ENCODE results near the gene DPM2.

The DPM2 gene

GRCh38 chr9:127895811-127896210 lies 41.8 kb downstream of the DPM2 start:
- Histone ChIP-seq H3K79me2 (ENCODE audit: insufficient read depth, low read length) (no peaks in the 10 kb centered on the region), H4K20me1 (ENCODE audit: low read depth, low read length) (no peaks in the 10 kb centered on the region), H3K9me2 (replicated peaks; ENCODE audit: insufficient read depth, low read length) (no peaks in the 10 kb centered on the region), H3K27ac (ENCODE audit: low read depth, low read length) (no peak overlapping the region), H3K4me2 (ENCODE audit: low read depth, low read length, poor library complexity, severe bottlenecking) (no peak overlapping the region), H3K4me3 (ENCODE audit: insufficient read depth, low read length, poor library complexity, severe bottlenecking) (no peak overlapping the region), H3K27me3 (ENCODE audit: low read length) (no peaks in the 10 kb centered on the region), H2AFZ (ENCODE audit: low read depth, low read length, severe bottlenecking) (no peak overlapping the region), H3K36me3 (ENCODE audit: low read length) (no peaks in the 10 kb centered on the region), H3K9me3 (ENCODE audit: insufficient read depth, low read length) (peaks cover 10% of the 10 kb centered on the region), H3F3A (ENCODE audit: insufficient read depth) (0 out of 2 replicates have a peak, but pooled peaks cover 4% of the 10 kb centered on the region), H3K9ac (ENCODE audit: low read length) (no peak overlapping the region)
- no peak for TF ChIP-seq CTCF (IDR thresholded peaks at IDR 0.05; ENCODE audit: insufficient read depth, low read length, poor library complexity, severe bottlenecking)
- TF ChIP-seq EZH2phosphoT487 (conservative IDR thresholded peaks at IDR 0.05; ENCODE audit: low read length): no peak

- no peaks in the 10 kb centered on the region for H3K36me3 ChIP-seq (ENCODE audit: low read length)
Measured at GRCh38 chr9:127893392-127893791, 44.3 kb downstream of the DPM2 start.

GRCh38 chr9:127892831-127893230 lies 44.8 kb downstream of the DPM2 start:
- H2AFZ ChIP-seq (ENCODE audit: low read depth, low read length, severe bottlenecking): no peak overlapping the region
- H3K9ac ChIP-seq (ENCODE audit: low read length): no peak overlapping the region
- H3K36me3 ChIP-seq (ENCODE audit: low read length): no peaks in the 10 kb centered on the region

More at GRCh38 chr9:127893392-127893791, 44.3 kb downstream of the DPM2 start:
- no peak for TF ChIP-seq CTCF (IDR thresholded peaks at IDR 0.05; ENCODE audit: insufficient read depth, low read length, poor library complexity, severe bottlenecking)
- no peak for TF ChIP-seq EZH2phosphoT487 (conservative IDR thresholded peaks at IDR 0.05; ENCODE audit: low read length)
- Histone ChIP-seq H4K20me1 (ENCODE audit: low read depth, low read length) (no peaks in the 10 kb centered on the region), H3K27ac (ENCODE audit: low read depth, low read length) (no peak overlapping the region), H3K9me2 (replicated peaks; ENCODE audit: insufficient read depth, low read length) (no peaks in the 10 kb centered on the region), H3F3A (ENCODE audit: insufficient read depth) (0 out of 2 replicates have a peak, but pooled peaks cover under 1% of the 10 kb centered on the region), H3K9ac (ENCODE audit: low read length) (no peak overlapping the region), H3K4me2 (ENCODE audit: low read depth, low read length, poor library complexity, severe bottlenecking) (no peak overlapping the region), H3K9me3 (ENCODE audit: insufficient read depth, low read length) (peaks cover 10% of the 10 kb centered on the region), H2AFZ (ENCODE audit: low read depth, low read length, severe bottlenecking) (no peak overlapping the region), H3K4me3 (ENCODE audit: insufficient read depth, low read length, poor library complexity, severe bottlenecking) (no peak overlapping the region), H3K27me3 (ENCODE audit: low read length) (no peaks in the 10 kb centered on the region), H3K79me2 (ENCODE audit: insufficient read depth, low read length) (no peaks in the 10 kb centered on the region)

More at GRCh38 chr9:127892831-127893230, 44.8 kb downstream of the DPM2 start:
- Histone ChIP-seq H3K79me2 (ENCODE audit: insufficient read depth, low read length) (no peaks in the 10 kb centered on the region), H3K9me2 (replicated peaks; ENCODE audit: insufficient read depth, low read length) (no peaks in the 10 kb centered on the region), H3F3A (ENCODE audit: insufficient read depth) (no peaks in the 10 kb centered on the region), H3K27me3 (ENCODE audit: low read length) (no peaks in the 10 kb centered on the region), H3K27ac (ENCODE audit: low read depth, low read length) (no peak overlapping the region), H3K4me2 (ENCODE audit: low read depth, low read length, poor library complexity, severe bottlenecking) (no peak overlapping the region), H3K9me3 (ENCODE audit: insufficient read depth, low read length) (peaks cover 10% of the 10 kb centered on the region), H3K4me3 (ENCODE audit: insufficient read depth, low read length, poor library complexity, severe bottlenecking) (no peak overlapping the region), H4K20me1 (ENCODE audit: low read depth, low read length) (no peaks in the 10 kb centered on the region)
- TF ChIP-seq EZH2phosphoT487 (conservative IDR thresholded peaks at IDR 0.05; ENCODE audit: low read length) (no peak), CTCF (IDR thresholded peaks at IDR 0.05; ENCODE audit: insufficient read depth, low read length, poor library complexity, severe bottlenecking) (no peak)
